PC-9 (cell line): ENCODE measurements around the gene SLC38A2.

Experiments
- CTCF ChIP-seq: fragments of 200-600 bp; sonication (generic); conservative IDR thresholded peaks from 2 replicates; pipeline ENCODE4 v1.6.1; 2017; ENCODE audit warnings: mixed run types, antibody characterized with exemption, mild to moderate bottlenecking, moderate library complexity
- EZH2 ChIP-seq: fragments of 200-600 bp; sonication (generic); IDR thresholded peaks from 2 replicates; pipeline ENCODE4 v1.8.0; 2017; ENCODE audit warnings: antibody characterized with exemption, low read depth

- TF ChIP-seq CTCF (no peak), EZH2 (no peak)
Observed at GRCh38 chr12:46361667-46362034, 10.9 kb downstream of the SLC38A2 start.
